CD14-positive monocyte (primary cell): ENCODE data around the gene PCDHGA7. TPM values are rescaled to one million over a fixed set of nuclear protein-coding genes. Genes with fewer than 3 reads are reported as not detected.

Experiments
- DNase-seq, 3 donors: peaks; one replicate each; pipeline ENCODE4 v3.0.0-alpha.2; 2011 to 2022
- H2AFZ ChIP-seq: 2 replicates; pipeline ENCODE4 v1.6.0; 2012; ENCODE audit warnings: mild to moderate bottlenecking, low read depth, low read length, inconsistent platforms; ENCODE audit not compliant: insufficient read depth, poor library complexity, severe bottlenecking
- H3K27ac ChIP-seq, 2 donors: 1 replicate in 1 of 2; 2 replicates in 1 of 2; pipeline ENCODE4 v1.5.1; 2012 to 2013; ENCODE audit warnings: low read length in 2 of 2, control low read depth in 1 of 2, inconsistent platforms in 1 of 2, low read depth in 1 of 2, mild to moderate bottlenecking in 1 of 2
- H3K27me3 ChIP-seq, 2 donors: one replicate each; pipeline versions ENCODE4 v1.6.0 to v1.6.1; 2011 to 2013; ENCODE audit warnings: low read length in 2 of 2; ENCODE audit not compliant: control insufficient read depth in 2 of 2, insufficient read depth in 2 of 2
- H3K36me3 ChIP-seq, 2 donors: replicated peaks in 1 of 2; 1 replicate in 1 of 2; 2 replicates in 1 of 2; pipeline versions ENCODE4 v1.5.1 to v1.6.1; 2012 to 2013; ENCODE audit warnings: low read length in 2 of 2, control low read depth in 1 of 2, inconsistent platforms in 1 of 2, mild to moderate bottlenecking in 1 of 2; ENCODE audit not compliant: insufficient read depth in 2 of 2, control insufficient read depth in 1 of 2
- H3K4me1 ChIP-seq, 2 donors: 1 replicate in 1 of 2; 2 replicates in 1 of 2; pipeline versions ENCODE4 v1.5.1 to v1.6.1; 2012 to 2013; ENCODE audit warnings: low read length in 2 of 2, control low read depth in 1 of 2, inconsistent platforms in 1 of 2, mild to moderate bottlenecking in 1 of 2, moderate library complexity in 1 of 2; ENCODE audit not compliant: insufficient read depth in 2 of 2, control insufficient read depth in 1 of 2
- H3K4me2 ChIP-seq: replicated peaks from 2 replicates; pipeline ENCODE3; 2012; ENCODE audit warnings: low read length, moderate library complexity, mild to moderate bottlenecking; ENCODE audit not compliant: poor library complexity, severe bottlenecking; ENCODE audit errors: extremely low read depth
- H3K4me3 ChIP-seq, 3 experiments: fragments of 200-600 bp in 1 of 3; sonication (generic) in 1 of 3; replicated peaks in 1 of 3; 1 replicate in 2 of 3; 2 replicates in 1 of 3; pipeline ENCODE4 v1.5.1; 2011 to 2013; ENCODE audit warnings: low read length in 3 of 3, mild to moderate bottlenecking in 3 of 3, control low read depth in 2 of 3, low read depth in 2 of 3, inconsistent platforms in 1 of 3, moderate library complexity in 1 of 3
- H3K79me2 ChIP-seq: 2 replicates; pipeline ENCODE4 v1.6.0; 2012; ENCODE audit warnings: mild to moderate bottlenecking, control low read depth, inconsistent platforms, low read length, moderate library complexity; ENCODE audit not compliant: insufficient read depth
- H3K9ac ChIP-seq: 2 replicates; pipeline ENCODE4 v1.6.0; 2017; ENCODE audit warnings: low read length, mild to moderate bottlenecking; ENCODE audit not compliant: insufficient read depth, poor library complexity, severe bottlenecking
- H3K9me3 ChIP-seq, 2 donors: replicated peaks in 1 of 2; 1 replicate in 1 of 2; 2 replicates in 1 of 2; pipeline versions ENCODE4 v1.5.1 to v1.6.1; 2012 to 2013; ENCODE audit warnings: low read length in 2 of 2, control low read depth in 1 of 2; ENCODE audit not compliant: control insufficient read depth in 1 of 2, insufficient read depth in 1 of 2
- H4K20me1 ChIP-seq: 2 replicates; pipeline ENCODE4 v1.6.0; 2012; ENCODE audit warnings: mild to moderate bottlenecking, low read length, control low read depth, moderate library complexity; ENCODE audit not compliant: insufficient read depth
- H3K27ac Mint-ChIP-seq, 7 donors: one replicate each; pipeline ENCODE4 v1.8.0; 2020; ENCODE audit warnings: mild to moderate bottlenecking in 7 of 7, mixed read lengths in 7 of 7, moderate library complexity in 6 of 7, inconsistent platforms in 2 of 7
- H3K27me3 Mint-ChIP-seq, 3 donors: one replicate each; pipeline ENCODE4 v1.8.0; 2021 to 2022; ENCODE audit warnings: low read depth in 3 of 3, mild to moderate bottlenecking in 3 of 3, mixed read lengths in 3 of 3, moderate library complexity in 3 of 3, inconsistent platforms in 1 of 3
- H3K36me3 Mint-ChIP-seq, 2 donors: one replicate each; pipeline ENCODE4 v1.8.0; 2020; ENCODE audit warnings: mixed read lengths in 2 of 2, inconsistent platforms in 1 of 2, mild to moderate bottlenecking in 1 of 2
- H3K4me1 Mint-ChIP-seq: one replicate; pipeline ENCODE4 v1.8.0; 2020; ENCODE audit warnings: mild to moderate bottlenecking, mixed read lengths
- H3K4me3 Mint-ChIP-seq, 2 donors: one replicate each; pipeline ENCODE4 v1.8.0; 2020; ENCODE audit warnings: mild to moderate bottlenecking in 2 of 2, mixed read lengths in 2 of 2, moderate library complexity in 1 of 2
- H3K9me3 Mint-ChIP-seq, 7 donors: one replicate each; pipeline ENCODE4 v1.8.0; 2020 to 2022; ENCODE audit warnings: mixed read lengths in 7 of 7, mild to moderate bottlenecking in 6 of 7, moderate library complexity in 6 of 7, inconsistent platforms in 2 of 7
- WGBS: methylation state at CpG from one replicate; pipeline ENCODE4 v1.1.5; 2013; ENCODE audit warnings: missing lambda C conversion rate; ENCODE audit not compliant: insufficient coverage; 5-methylcytosine and 5-hydroxymethylcytosine counted together
- intact Hi-C, 2 donors: fragments of 100-400 bp; cut with micrococcal nuclease; formaldehyde crosslinking; loops; one replicate each; pipeline versions ENCODE4 v1.15.0 to v1.15.1; 2023
- polyA plus RNA-seq, 3 donors: library from polyadenylated mRNA; depleted of rRNA in 1 of 3; unstranded in 2 of 3; stranded (reverse) in 1 of 3; fragments of 300-500 nt in 2 of 3; fragments of >200 nt in 1 of 3; fragmentation: Illumina TruSeq in 2 of 3; gene quantifications; 1 replicate in 2 of 3; 2 replicates in 1 of 3; pipeline ENCODE4 v1.2.3, GENCODE V29; 2012 to 2021
- TF ChIP-seq, protein P1 (sequence below): fragments of 200-600 bp; IDR thresholded peaks from one replicate; pipeline ENCODE4 v1.8.0; 2022; ENCODE audit warnings: antibody characterized with exemption, mild to moderate bottlenecking

PCDHGA7 gene
- polyA plus RNA-seq, 3 donors = not detected

DNA sequence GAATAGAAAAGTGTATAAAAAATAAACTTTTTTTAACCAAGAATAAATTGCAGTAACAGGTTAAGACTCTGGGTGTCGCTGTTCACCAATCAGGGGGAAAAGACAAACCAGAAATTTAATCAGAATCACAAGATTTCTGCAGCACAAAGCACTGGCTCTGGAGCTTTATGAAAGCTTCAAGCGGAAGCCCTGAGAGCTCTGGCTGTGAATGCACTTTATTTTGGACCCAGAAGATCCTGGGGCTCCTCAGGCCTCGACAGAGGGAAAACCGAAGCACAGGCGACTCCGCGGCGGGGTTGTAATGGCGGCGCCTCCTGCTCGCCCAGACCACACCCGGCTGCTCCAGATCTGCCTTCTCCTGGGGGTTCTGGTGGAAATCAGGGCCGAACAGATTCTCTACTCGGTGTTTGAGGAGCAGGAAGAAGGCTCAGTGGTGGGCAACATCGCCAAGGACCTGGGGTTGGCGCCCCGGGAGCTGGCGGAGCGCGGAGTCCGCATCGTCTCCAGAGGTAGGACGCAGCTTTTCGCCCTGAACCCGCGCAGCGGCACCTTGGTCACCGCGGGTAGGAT lies 27.6 kb upstream of the PCDHGA7 start, which contains the start of gene PCDHGA4:
TSS of gene PCDHGA4 (plus strand) at position 122 of the 570 bp plus-strand sequence. CDS start at position 209, 87 bp downstream.
- Histone ChIP-seq H3K79me2 (no peaks in the 10 kb centered on the region), H2AFZ (peak within 1 kb of the TSS; percentile 33), H3K27ac (no peak within 1 kb of the TSS), H3K4me3 (peak within 1 kb of the TSS in 1 of 3 experiments; percentile 19), H3K4me2 (no peak within 1 kb of the TSS), H3K9me3 (peaks cover 52 to 75% of the 10 kb centered on the region in 2 donors), H3K9ac (no peak within 1 kb of the TSS), H3K27me3 (peaks cover 30 to 91% of the 10 kb centered on the region in 2 donors), H3K4me1 (no peaks in the 10 kb centered on the region), H3K36me3 (no peaks in the 10 kb centered on the region), H4K20me1 (no peaks in the 10 kb centered on the region)
- TF ChIP-seq, protein P1, sequence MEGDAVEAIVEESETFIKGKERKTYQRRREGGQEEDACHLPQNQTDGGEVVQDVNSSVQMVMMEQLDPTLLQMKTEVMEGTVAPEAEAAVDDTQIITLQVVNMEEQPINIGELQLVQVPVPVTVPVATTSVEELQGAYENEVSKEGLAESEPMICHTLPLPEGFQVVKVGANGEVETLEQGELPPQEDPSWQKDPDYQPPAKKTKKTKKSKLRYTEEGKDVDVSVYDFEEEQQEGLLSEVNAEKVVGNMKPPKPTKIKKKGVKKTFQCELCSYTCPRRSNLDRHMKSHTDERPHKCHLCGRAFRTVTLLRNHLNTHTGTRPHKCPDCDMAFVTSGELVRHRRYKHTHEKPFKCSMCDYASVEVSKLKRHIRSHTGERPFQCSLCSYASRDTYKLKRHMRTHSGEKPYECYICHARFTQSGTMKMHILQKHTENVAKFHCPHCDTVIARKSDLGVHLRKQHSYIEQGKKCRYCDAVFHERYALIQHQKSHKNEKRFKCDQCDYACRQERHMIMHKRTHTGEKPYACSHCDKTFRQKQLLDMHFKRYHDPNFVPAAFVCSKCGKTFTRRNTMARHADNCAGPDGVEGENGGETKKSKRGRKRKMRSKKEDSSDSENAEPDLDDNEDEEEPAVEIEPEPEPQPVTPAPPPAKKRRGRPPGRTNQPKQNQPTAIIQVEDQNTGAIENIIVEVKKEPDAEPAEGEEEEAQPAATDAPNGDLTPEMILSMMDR = peak; percentile 63
- intact Hi-C loops = no loop called here
- H3K36me3 Mint-ChIP-seq = peaks cover 6 to 7% of the 10 kb centered on the region in 2 donors
- WGBS = 15% methylated on average over 28 of the region's 29 CpGs
- peaks cover 37 to 80% (median 62%) of the 10 kb centered on the region in 7 donors for H3K9me3 Mint-ChIP-seq
- H3K4me3 Mint-ChIP-seq = peak within 1 kb of the TSS in 1 of 2 donors; percentile 42
- H3K27me3 Mint-ChIP-seq = peaks cover 29 to 64% (median 60%) of the 10 kb centered on the region in 3 donors
- H3K27ac Mint-ChIP-seq = no peak within 1 kb of the TSS
- H3K4me1 Mint-ChIP-seq = peaks cover 2% of the 10 kb centered on the region
- no peak for DNase-seq

- no peak overlapping the region for H3K4me2 ChIP-seq
- WGBS = 48% methylated on average over 23 of the region's 24 CpGs
- Mint-ChIP-seq H3K27me3 (peaks cover 33 to 64% (median 59%) of the 10 kb centered on the region in 3 donors), H3K9me3 (peaks cover 38 to 80% (median 62%) of the 10 kb centered on the region in 7 donors), H3K27ac (no peak overlapping the region), H3K4me3 (no peak overlapping the region), H3K4me1 (peaks cover 2% of the 10 kb centered on the region), H3K36me3 (peaks cover 9 to 10% of the 10 kb centered on the region in 2 donors)
- intact Hi-C loops = no loop called here
- H3K36me3 ChIP-seq = no peaks in the 10 kb centered on the region
- TF ChIP-seq, protein P1 = no peak
- H2AFZ ChIP-seq = no peak overlapping the region
- H3K9ac ChIP-seq = no peak overlapping the region
- H3K4me3 ChIP-seq = no peak overlapping the region
- peaks cover 53 to 75% of the 10 kb centered on the region in 2 donors for H3K9me3 ChIP-seq
- no peak for DNase-seq
- no peaks in the 10 kb centered on the region for H3K4me1 ChIP-seq
- H3K79me2 ChIP-seq = no peaks in the 10 kb centered on the region
- no peak overlapping the region for H3K27ac ChIP-seq
- no peaks in the 10 kb centered on the region for H4K20me1 ChIP-seq
- H3K27me3 ChIP-seq = peaks cover 31 to 91% of the 10 kb centered on the region in 2 donors
Measured at GRCh38 chr5:141355641-141356040, 26.9 kb upstream of the PCDHGA7 start.
